HG03060 (cell line): ENCODE measurements around the gene OXSR1.
"Not testable (repeated sequence)": the region's sequence is repeated elsewhere in the genome, so short reads cannot be mapped to it uniquely, and the experiment has no call there.

ENCODE experiments used
- ATAC-seq: cut with Tn5 transposase; IDR thresholded peaks from one replicate; pipeline ENCODE4 v1.9.1; 2021; ENCODE audit warnings: low read depth, moderate number of reproducible peaks; ENCODE audit not compliant: unreplicated experiment

OXSR1 gene

GRCh38 chr3:38141173-38141951, 24.0 kb upstream of the OXSR1 start:
- no peak for ATAC-seq

- ATAC-seq, result no peak
These were observed 23.4 kb upstream of the OXSR1 start for GRCh38 chr3:38141952-38142273.

DNA sequence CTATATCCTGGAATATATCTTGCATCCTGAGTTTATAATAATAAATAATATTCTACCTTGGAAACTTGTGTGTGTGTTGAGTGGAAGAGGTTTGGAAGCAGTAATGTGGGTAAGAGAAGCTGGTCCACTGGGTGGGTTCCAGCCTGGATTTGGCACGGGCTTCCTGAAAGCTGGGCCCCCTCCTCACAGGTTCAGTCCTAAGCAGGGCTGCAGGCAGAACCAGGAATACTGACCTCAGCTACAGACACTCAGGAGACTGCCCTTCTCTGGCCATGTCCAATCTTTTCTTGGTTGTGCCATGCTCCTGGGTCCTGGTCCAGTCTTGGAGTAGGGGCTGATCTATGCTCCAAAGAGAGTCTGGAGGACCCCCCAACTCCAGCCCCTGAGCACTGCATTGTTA, 22.4 kb upstream of the OXSR1 start:
- no peak for ATAC-seq

- no peak for ATAC-seq
These were observed 21.8 kb upstream of the OXSR1 start for GRCh38 chr3:38143511-38143910.

DNA sequence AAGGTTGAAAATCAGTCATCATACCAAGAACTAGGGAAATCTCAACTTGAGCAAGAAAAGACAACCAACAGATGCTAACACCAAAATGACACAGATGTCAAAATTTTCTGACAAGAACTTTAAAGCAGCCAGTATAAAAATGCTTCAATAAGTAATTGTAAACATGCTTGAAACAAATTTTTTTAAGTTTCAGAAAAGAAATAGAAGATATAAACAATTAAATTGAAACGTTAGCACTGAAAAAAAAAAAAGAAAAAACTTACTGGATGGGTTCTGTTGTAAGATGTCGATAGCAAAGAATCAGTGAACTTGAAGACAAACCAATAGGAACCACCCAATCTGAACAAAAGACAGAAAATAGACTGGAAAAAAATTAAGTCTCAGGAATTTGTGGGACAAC, 18.8 kb upstream of the OXSR1 start:
- no peak for ATAC-seq

DNA sequence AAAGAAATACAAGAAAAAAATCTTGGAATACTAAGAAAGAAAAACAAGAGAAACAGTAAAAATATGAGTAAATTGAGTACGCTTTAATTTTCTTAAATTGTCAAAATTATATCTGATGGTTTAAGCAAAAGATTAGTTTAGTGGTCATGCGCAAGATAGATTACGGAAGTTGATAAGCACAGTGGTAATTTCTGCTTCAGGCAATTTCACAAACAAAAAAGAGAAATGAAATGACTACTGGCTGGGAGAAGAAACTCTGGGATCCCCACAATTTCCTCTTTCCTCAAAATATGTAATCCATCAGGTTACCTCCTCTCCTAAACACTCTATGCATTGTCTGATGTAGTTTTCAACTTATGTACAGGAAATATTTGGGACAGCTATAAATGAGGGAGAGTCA, 17.9 kb upstream of the OXSR1 start:
- no peak for ATAC-seq

DNA sequence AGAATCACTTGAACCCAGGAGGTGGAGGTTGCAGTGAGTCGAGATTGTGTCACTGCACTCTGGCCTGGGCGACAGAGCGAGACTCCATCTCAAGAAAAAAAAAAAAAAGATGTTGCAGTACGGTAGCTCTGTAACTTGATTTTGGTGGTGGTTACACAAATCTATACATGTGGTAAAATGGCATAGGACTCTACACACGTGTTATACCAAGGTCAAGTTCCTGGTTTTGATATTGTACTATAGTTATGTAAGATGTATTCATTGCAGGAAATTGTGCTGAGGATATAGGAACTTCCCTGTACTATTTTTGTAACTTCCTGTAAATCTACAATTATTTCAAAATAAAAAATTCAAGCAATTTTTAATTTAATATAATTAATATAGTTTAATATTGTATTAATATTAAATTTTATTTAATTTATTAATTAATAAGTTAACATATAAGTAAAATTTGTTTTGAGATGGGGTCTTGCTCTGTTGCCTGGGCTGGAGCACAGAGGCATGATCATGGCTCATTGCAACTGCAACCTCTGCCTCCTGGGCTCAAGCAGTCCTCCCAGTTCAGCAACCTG, 16.9 kb upstream of the OXSR1 start:
- no peak for ATAC-seq

DNA sequence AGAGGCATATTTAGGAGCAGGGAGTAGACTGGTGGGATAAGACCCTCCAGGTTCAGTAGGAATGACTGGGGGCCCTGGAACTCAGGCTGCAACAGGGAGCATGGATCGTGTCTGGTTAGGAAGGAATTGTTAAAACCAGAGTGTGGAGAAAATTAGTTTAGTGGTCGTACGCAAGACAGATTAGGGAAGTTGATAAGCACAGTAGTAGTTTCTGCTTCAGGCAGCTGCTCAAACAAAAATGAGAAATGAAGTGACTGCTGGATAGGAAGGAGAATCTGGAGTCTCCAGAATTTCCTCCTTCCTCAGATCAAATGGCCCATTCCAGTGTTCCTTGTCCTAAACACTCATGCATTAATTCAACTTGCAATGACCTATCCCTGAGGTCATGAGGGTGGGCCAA, 15.6 kb upstream of the OXSR1 start:
- ATAC-seq, result no peak

GRCh38 chr3:38150780-38151528, 14.4 kb upstream of the OXSR1 start:
- no peak for ATAC-seq

- no peak for ATAC-seq
These were observed 13.6 kb upstream of the OXSR1 start for GRCh38 chr3:38151667-38152265.

- no peak for ATAC-seq
These were observed 12.7 kb upstream of the OXSR1 start for GRCh38 chr3:38152609-38153008.

- no peak for ATAC-seq
These were observed 12.1 kb upstream of the OXSR1 start for GRCh38 chr3:38153221-38153620.

- no peak for ATAC-seq
These were observed 11.3 kb upstream of the OXSR1 start for GRCh38 chr3:38154033-38154494.

- ATAC-seq, result no peak
These were observed 10.6 kb upstream of the OXSR1 start for GRCh38 chr3:38154625-38155255.

DNA sequence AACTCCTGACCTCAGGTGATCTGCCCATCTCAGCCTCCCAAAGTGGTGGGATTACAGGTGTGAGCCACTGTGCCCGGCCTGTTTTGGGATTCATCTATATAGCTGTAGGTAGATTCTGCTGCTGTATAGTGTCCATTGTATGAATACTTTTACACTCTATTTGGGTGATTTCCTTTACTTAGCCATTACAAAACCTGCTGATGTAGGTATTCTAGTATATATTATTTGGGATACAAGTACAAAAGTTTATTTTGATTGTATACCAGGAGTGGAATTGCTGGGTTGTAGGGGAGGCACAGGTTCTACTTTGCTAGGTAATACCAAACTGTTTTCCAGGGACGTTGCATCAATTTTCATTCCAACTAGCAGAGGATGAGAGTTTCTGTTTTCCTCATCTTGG, 9.5 kb upstream of the OXSR1 start:
- ATAC-seq, result no peak

- ATAC-seq, result no peak
These were observed 8.2 kb upstream of the OXSR1 start for GRCh38 chr3:38157117-38157516.

GRCh38 chr3:38157595-38157994, 7.7 kb upstream of the OXSR1 start:
- no peak for ATAC-seq

- ATAC-seq, result no peak
These were observed 6.9 kb upstream of the OXSR1 start for GRCh38 chr3:38158472-38158871.

GRCh38 chr3:38160704-38161103, 4.6 kb upstream of the OXSR1 start:
- not testable (repeated sequence) for ATAC-seq

- ATAC-seq, result no peak
These were observed 2.1 kb upstream of the OXSR1 start for GRCh38 chr3:38163117-38163840.
